ENCODE results near the gene CALML3.

GRCh38 chr10:5509236-5509635, 15.5 kb upstream of the CALML3 start:
- no peak for TF ChIP-seq CTCF (IDR thresholded peaks at IDR 0.05)
- TF ChIP-seq EZH2 (IDR thresholded peaks at IDR 0.05; ENCODE audit: borderline replicate concordance, insufficient read depth, low read depth, low read length, poor library complexity, severe bottlenecking): no peak

All from B cell (primary cell).